COLO668 (cell line): ENCODE data around the gene SPACA9.

ENCODE experiments used
- DNase-seq: peaks from one replicate; lab custom pipeline; 2025; ENCODE audit not compliant: unreplicated experiment; lab: John Stamatoyannopoulos, UW

The SPACA9 gene

GRCh38 chr9:132862533-132862932, 16.2 kb upstream of the SPACA9 start:
- DNase-seq, result no peak

- DNase-seq, result no peak
Observed at GRCh38 chr9:132863096-132863495, 15.6 kb upstream of the SPACA9 start.

- no peak for DNase-seq
Observed at GRCh38 chr9:132864277-132864676, 14.4 kb upstream of the SPACA9 start.

GRCh38 chr9:132864691-132865090, 14.0 kb upstream of the SPACA9 start:
- no peak for DNase-seq

GRCh38 chr9:132866898-132867297, 11.8 kb upstream of the SPACA9 start:
- DNase-seq, result no peak

- no peak for DNase-seq
Observed at GRCh38 chr9:132869266-132869665, 9.4 kb upstream of the SPACA9 start.

- no peak for DNase-seq
Observed at GRCh38 chr9:132873403-132873802, 5.3 kb upstream of the SPACA9 start.

GRCh38 chr9:132875159-132875558, 3.5 kb upstream of the SPACA9 start:
- DNase-seq, result no peak

GRCh38 chr9:132876849-132877248, 1.8 kb upstream of the SPACA9 start:
- DNase-seq, result no peak

GRCh38 chr9:132877458-132877823, 1.3 kb upstream of the SPACA9 start:
- no peak for DNase-seq

GRCh38 chr9:132877824-132878694, 639 bp upstream of the SPACA9 start, which contains the start of gene AK8:
TSS of gene AK8 (minus strand) at chr9:132878284. CDS start at chr9:132878255, 29 bp downstream.
- peak; percentile 83 for DNase-seq

- no peak for DNase-seq
Observed at GRCh38 chr9:132879457-132880323, 992 bp downstream of the SPACA9 start.

- DNase-seq, result no peak
Observed at GRCh38 chr9:132880324-132880661, 1.6 kb downstream of the SPACA9 start.

GRCh38 chr9:132881826-132882225, 3.1 kb downstream of the SPACA9 start:
- DNase-seq, result no peak

GRCh38 chr9:132882616-132883015, 3.9 kb downstream of the SPACA9 start:
- DNase-seq, result no peak

- DNase-seq, result no peak
Observed at GRCh38 chr9:132883349-132884294, 4.9 kb downstream of the SPACA9 start.

GRCh38 chr9:132885720-132886333, 7.1 kb downstream of the SPACA9 start:
- no peak for DNase-seq

- DNase-seq, result no peak
Observed at GRCh38 chr9:132886334-132886725, 7.6 kb downstream of the SPACA9 start.

GRCh38 chr9:132887181-132888120, 8.8 kb downstream of the SPACA9 start:
- DNase-seq, result no peak
